ENCODE results near the gene EXOSC5.
"Not testable (repeated sequence)": the region's sequence is repeated elsewhere in the genome, so short reads cannot be mapped to it uniquely, and the experiment has no call there.

Gene EXOSC5

DNA sequence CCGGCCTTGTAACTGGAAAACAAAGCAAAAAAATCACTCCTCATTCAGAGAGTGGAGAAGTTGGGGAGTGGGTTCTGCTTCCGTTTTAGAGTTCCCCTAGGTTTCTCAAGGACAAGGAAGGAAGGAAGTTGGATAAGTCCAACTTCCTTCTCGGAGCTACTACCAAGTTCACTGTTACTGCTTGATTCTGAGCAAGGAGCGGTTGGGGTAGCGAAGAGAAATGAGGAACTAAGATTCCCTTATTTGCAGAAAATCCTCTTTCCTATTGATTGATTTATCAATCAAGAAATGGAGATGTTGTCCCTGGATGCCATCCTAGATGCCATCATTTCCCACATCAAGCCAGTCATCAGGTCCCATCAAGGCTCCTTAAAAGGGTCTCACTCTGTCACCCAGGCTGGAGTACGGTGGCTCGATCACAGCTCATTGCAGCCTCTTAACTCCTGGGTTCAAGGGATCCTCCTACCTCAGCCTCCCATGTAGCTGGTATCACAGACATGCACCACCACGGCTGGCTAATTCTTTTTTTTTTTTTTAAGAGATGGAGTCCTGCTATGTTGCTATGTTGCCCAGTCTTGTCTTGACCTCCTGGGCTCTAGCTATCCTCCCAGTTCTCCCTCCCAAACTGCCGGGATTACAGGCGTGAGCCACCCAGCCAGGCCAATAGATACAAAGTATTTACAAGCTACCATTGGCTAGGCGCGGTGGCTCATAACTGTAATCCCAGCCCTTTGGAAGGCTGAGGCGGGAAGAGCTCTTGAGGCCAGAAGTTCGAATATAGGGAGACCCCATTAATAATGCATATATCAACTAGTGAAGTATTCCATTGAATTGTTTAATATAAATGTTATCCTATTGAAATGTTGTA is 32.4 kb downstream of the EXOSC5 start:
- no peak for DNase-seq

DNA sequence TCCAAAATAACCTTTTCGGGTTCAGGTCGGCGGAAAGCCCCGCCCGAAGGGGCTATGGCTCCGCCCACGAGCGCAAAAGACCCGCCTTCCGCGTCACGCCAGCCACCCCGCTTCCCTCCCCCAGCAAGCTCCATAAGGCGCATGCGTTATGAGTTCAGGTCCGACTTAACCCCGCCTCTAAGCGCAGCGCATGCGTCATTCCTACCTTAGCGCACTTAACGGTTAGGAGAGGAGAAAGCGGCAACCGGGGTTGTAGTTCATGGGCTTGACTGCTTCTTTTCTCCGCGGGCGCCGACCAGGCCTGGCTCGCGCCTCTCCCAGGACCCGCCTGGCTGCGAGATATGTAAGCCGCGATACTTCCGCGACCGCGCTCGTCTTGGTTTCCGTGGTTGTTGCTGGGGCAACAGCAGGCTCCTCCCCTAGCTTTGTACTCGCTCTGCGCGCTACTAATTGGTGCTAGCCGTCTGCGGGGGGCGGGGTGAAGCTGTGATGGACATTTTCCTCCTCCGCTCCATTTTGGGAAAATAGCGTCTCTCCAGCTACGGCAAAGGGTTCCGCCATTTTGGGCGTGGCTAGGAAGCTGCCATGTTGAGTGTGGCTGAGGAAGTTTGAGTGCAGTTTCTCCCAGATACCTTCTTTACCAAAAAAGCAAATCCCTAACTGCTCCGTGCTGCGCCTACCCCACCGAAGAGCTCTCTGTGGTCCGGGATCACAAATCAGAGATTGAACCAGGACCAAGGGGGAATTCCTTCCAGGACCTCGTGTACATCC is 33.2 kb downstream of the EXOSC5 start, which contains the start of gene B9D2:
TSS of gene B9D2 (minus strand) at position 397 of the 771 bp plus-strand sequence. CDS start 630 bp downstream, outside the sequence.
- peak; percentile 97 for DNase-seq

DNA sequence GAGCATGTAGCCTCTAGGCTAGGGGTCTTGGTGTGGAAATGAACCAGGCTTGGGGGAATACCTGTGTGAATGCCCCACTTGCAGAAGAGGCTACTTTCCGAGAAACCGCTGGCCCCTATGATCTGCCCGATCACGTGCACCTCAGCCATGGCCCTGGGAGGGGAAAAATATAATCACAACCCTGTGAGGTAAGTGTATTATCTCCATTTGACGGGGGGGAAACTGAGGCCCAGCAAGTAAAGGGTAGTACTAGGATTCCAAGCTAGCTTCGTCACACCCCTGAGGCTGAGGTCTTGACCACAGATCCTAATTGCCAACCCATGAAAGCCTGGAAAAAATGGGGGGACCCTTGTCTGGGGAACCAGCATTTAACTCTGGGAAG is 33.8 kb downstream of the EXOSC5 start:
- DNase-seq = no peak

DNA sequence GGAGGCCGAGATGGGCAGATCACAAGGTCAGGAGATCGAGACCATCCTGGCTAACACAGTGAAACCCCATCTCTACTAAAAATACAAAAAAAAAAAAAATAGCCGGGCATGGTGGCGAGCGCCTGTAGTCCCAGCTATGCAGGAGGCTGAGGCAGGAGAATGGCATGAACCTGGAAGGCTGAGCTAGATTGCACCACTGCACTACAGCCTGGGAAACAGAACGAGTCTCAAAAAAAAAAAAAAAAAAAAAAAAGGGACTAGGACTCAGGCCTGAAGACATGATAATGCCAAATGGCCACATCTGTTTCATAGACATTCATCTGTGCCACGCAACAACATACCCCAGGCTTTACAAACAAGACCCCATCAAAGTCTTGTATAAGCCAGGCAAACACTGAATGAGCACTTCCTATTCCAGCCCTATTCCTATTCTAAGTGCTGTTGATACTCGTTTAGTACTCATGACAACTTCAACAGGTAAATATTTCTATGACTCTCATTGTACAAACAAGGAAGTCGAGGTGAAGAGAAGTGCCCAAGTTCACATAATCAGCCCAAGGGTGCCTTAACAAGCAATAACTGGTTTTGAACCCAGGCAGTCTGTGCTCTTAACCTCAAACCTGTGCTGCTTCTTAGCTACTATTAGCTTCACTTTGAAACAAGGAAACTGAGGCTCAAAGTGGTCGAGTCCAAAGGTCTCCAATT is 34.9 kb downstream of the EXOSC5 start:
- peak; percentile 36 for DNase-seq

DNA sequence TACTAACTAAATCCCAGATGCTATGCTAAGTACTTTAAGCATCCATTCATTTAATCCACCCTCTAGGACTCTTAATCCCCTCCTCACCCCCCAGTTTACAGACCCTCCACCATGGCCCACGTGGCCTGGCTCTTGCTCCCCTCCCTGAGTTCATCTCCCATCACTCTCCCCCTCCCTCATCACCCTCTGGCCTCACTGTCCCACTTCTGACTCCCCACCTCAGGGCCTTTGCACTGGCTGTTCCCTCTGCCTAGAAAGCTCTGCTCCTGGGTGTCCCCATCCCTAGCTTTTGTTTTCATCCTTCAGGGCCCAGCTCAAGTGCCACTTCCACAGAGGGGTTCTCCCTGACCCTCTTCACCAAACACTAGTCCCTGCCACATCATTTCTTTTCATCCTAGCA is 37.4 kb downstream of the EXOSC5 start:
- no peak for DNase-seq

DNA sequence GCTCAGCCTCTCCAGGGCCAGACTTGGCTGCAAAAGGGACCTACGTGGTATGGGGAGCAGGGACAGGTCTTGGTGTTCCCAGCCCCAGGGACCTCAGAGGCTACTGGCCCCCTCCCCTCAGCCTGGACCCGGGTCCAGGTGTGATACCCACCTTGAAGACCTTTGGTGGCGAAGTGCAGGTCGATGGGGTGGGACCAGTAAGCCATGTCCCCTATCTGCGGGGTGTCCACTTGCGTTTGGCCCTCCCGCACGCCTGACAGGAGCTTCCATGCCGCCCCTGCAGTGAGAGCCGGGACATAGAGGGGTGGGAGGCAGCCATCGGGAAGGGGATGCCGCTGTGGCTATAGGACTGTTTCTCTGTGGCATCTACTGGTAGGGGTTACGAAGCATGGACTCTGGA is 39.4 kb downstream of the EXOSC5 start:
- no peak for DNase-seq

DNA sequence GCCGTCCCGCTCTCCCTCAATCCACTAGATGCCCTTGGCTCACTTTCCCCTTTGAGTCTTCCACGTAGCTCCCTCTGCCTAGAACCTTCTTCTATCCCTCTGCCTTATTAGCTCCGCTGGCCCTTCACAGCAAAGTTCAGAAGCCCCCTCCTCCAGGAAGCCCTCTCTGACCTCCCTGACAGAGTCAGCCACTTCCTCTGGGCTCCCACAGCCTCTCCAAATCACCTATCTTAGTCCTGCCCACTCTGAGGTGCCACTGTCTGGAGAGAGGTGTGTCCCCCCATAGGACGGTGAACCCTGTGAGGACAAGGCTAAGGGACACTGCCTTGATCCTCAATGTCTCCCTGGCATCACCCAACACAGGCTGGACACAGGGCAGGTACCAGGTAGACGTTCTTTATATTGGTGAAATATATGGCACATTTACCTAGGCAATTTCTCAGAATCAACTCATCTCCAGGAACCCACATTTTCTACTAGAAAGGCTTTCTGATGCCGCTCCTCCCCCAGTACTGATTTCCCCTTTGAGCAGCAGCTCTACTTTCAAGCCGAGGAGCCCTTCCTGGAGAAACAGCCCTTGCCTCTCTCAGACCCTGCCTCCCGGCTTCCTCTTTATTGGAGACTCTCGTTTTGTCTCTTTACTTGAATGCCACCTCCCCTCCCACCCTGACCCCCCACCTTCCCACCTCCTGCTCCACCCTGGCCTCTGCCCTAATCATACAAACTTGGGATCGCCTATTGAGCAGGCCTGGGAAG is 40.0 kb downstream of the EXOSC5 start:
- no peak for DNase-seq

DNA sequence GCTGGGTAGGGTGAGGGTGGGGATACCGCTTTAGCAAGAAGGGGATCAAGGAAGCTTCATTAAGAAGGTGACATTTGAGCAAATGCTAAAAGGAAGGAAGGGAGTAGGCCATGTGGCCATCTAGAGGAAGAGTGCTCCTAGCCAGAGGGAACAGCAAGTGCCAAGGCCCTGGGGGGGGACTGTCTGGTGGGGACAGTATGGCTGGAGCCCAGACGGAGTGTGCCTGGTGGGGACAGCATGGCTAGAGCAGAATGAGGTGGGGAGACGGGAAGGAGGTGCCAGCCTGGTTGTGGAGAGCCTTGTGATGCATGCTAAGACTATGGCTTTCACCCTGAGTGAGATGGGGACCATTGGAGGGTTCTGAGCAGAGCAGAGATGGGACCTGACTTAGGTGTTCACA is 41.4 kb downstream of the EXOSC5 start:
- DNase-seq = no peak

DNA sequence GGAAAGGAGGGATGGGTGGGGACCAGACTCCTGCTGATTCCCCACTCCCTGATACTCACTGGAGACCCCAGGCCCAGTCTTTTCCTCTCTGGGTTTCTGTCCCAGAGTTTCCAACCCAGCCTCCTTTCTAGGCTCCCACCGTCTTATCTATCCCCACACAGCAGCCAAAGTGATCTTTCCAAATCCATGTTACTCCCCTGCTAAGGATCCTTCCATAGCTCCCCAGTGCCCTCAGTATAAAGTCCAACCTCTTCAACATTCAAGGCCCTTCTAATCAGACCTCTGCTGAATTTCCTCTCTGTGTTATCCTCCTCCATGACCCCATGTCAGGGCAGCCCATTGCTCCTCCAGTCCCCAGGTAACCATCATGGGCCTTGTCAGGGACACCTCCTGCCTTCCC is 42.1 kb downstream of the EXOSC5 start:
- DNase-seq = no peak

DNA sequence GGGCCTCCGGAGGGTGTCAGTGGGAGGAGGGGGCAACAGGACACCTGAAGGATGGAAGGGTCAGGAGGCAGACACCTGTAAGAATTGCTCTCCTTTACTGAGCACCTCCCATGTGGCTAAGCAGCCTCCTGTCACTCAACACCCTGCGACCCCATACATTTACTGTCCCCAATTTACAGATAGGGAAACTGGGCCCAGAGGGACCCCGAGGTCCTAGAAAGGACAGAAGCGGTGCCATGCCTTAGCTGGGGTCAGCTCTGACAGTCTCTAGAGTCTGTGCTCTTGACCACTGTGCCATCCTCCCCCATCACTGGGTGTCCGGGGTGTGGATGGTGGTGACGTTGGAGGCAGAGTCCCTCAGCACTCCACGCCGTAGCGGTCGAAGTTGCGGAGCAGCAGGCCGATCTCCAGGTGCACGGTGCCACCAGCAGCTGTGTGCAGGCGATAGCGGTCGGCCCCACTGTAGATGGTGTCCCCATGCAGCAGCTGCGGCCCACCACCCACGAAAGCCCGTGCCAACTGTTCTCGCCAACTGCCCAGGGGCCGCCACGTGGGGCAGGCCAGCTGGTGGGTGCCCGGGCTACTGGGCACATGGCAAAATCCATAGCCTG is 42.7 kb downstream of the EXOSC5 start:
- no peak for DNase-seq

DNA sequence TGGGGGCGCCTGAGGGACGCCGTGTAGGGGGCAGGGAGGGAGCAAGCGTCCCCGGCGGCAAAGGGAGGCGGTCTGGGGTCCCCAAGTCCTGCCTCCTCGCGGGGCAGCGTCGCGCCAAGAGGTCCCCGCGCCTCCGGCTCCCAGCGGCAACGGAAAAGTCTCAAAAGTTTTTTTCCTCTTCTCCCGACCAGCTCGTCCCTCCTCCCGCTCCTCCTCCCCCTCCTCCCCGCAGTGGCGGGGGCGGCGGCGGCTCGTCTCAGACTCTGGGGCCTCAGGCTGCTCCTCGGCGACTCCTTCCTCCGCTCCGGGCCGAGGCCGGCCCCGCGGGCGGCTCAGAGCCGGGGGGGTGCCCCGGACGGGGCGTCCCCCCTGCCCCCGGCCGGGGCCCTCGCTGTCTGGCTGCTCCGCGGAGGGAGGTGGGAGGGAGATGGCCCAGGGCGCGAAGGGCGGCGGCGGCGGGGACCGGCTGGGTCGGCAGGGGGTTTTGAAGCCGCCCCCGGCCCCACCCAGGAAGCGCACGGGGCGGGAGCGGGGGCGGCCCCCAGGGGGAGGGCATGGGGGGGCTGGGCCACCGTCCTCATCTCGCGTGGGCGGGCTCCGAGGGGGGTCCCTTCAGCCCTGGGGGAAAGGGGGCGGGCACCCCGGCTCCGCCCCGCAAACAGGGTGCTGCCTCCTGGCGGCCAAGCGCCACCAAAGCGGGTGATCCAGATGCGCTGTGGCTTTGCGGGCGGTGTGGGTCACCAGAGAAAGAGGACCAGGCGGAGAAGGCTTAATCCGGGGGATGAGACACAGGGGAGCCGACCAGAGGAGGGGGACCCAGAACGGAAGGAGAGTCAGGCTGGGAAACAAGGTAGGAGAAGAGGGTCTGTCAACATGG is 43.5 kb downstream of the EXOSC5 start, which contains the start of gene TGFB1:
TSS of gene TGFB1 (minus strand) at position 457 of the 877 bp plus-strand sequence. CDS start 878 bp downstream, outside the sequence.
- no peak for DNase-seq

DNA sequence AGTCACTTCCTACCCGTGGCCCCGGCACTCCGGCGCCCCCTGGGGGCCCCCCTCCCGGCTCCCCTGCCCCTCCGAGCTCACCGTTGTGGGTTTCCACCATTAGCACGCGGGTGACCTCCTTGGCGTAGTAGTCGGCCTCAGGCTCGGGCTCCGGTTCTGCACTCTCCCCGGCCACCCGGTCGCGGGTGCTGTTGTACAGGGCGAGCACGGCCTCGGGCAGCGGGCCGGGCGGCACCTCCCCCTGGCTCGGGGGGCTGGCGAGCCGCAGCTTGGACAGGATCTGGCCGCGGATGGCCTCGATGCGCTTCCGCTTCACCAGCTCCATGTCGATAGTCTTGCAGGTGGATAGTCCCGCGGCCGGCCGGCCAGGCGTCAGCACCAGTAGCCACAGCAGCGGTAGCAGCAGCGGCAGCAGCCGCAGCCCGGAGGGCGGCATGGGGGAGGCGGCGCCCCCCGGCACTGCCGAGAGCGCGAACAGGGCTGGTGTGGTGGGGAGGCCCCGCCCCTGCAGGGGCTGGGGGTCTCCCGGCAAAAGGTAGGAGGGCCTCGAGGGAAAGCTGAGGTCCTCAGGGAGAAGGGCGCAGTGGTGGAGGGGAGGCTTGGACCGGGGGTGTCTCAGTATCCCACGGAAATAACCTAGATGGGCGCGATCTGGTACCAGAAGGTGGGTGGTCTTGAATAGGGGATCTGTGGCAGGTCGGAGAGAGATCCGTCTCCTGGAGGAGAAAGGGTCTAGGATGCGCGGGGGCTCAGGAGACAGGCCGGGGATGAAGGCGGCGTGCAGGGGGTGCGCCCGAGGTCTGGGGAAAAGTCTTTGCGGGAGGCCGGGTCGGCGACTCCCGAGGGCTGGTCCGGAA is 44.3 kb downstream of the EXOSC5 start:
- no peak for DNase-seq

DNA sequence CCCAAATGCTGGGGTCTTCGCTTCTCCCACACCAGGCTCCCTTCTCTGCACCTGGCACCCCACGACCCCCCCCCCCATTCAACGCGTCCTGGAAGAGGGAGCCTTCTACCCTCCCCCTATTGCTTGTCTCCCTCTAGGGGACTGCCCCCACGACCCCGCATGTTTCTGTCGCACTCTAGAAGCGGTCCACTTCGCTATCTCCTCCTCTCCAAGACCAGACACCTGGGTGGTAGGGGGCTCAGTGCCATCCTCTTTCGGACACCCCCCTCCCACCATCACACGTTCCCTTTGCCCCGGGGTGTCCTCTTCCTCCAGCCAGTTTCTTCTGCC is 44.9 kb downstream of the EXOSC5 start:
- no peak for DNase-seq

DNA sequence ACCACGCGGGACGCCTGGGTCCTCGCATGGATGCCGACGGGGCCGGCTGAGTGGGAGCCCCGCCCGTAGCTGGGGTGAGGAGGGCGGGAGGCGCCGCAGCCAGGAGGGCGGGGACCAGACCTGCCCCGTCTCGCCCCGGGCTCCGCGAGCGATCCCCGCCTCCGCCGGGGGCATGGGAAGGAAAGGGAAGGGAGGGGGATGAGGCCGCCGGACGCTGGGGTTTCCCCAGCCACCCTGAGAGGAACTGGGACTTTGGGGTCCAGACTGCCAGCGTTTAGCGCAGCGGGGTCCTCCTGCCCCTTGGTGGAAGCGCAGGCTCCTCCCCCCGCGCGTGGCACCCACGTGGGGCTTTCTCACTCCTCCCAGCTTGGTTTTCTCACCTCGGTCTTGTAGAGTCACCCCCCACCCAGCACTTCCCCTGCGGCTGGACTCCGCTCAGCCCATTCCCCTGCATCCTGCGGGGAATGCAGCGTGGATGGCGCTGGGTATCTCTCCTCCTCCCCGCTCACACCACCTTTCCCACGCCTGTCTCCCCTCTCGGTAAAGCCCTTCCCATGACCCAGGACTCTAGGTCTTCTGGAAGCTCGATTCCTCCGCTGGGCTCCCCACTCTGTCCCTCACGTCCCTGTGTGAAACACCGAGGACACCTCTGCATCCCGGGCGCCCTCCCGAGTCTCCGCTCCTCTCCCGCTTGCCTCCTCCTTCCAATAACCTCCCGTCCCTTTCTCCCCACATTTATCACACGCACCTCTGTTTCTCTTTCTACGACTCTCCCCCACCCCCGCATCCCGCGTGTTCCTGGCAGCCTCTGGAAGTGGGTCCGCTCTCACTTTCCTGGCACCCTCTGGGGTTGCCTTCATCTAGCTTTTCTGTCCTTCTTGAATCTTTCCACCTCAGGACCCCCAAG is 45.6 kb downstream of the EXOSC5 start:
- no peak for DNase-seq

DNA sequence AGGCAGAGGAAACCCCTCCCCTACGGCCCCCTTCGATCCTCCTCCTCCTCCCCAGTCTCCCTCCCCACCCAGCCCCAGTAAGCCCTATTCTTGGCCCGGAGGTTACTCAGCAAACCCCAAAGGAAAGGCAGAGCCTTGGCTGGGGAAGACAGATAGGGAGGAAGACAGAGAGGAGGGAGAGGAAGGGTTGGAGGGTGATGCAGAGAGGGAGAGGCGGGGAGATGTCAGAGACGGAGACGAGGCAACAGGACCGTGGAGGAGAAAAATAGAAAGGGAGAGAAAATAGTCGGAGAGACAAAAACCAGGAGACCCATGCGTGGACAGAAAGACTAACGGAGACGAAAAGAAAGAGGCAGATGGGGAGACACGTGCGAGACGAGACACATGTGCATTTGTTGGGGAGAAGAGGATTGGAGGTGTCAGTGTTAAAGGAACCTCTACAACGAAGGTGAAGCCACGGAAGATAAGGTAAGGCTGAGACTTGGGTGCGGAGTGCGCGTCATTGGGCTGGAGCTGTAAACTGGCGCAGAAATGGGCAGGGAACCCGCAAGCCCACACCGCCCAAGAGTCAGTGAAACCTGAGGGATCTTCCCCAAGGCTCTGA is 46.3 kb downstream of the EXOSC5 start:
- DNase-seq = no peak

DNA sequence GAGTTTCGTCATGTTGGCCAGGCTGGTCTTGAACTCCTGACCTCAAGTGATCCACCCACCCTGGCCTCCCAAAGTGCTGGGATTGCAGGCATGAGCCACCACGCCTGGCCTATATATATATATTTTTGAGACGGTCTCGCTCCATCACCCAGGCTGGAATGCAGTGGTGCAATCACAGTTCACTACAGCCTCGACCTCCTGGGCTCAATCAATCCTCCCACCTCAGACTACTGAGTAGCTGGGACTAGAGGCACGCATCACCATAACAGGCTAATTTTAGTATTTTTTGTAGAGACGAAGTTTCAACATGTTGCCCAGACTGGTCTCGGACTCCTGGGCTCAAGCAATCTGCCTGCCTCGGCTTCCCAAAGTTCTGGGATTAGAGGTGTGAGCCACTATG is 50.2 kb downstream of the EXOSC5 start:
- DNase-seq = not testable (repeated sequence)

DNA sequence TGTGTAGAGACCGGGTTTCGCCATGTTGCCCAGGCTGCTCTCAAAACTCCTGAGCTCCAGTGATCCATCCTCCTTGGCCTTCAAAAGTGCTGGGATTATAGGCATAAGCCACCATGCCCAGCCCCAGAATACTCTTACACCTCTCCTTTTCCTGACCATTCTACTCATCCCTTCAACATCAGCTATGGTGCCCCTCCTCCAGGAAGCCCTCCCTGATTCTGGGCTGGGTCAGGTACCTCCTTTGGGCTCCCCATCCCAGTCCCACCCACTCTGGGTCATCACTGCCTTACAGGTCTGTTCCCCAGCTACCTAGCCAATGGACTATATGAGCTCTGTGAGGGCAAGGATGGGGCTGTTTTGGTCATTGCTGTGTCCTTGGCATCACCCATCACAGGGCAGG is 53.0 kb downstream of the EXOSC5 start:
- no peak for DNase-seq

DNA sequence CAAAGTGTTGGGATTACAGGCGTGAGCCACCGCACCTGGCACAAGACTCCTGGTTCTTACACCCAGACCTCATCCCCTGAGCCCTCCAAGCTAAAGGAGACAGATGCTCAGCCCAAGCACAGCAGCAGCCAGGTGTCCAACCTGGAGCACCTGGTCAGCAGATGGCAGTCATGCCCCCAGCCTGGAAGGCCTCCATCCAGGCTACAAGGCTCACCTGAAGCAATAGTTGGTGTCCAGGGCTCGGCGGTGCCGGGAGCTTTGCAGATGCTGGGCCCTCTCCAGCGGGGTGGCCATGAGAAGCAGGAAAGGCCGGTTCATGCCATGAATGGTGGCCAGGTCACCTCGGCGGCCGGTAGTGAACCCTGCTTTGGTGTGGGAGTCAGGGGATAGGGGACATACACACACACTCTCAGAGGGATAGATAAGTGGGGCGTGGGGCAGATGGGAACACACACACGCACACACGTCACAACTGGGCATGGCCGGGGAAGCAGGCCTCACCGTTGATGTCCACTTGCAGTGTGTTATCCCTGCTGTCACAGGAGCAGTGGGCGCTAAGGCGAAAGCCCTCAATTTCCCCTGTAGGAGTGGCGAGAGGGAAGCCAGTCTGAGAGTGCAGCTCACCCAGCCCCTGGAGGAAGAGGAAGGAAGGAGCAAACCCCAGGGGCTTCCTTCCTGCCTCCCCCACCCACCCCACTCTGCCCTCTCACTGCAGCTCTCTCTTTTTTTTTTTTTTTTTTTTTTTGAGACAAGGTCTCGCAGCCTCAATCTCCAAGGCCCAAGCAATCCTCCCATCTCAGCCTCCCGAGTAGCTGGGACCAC is 55.3 kb downstream of the EXOSC5 start:
- peak; percentile 34 for DNase-seq

Data from DMS153 (cell line).